Subcutaneous abdominal adipose tissue (tissue), 5 donors: ENCODE results near the gene RIC1.
"Not testable (repeated sequence)": the region's sequence is repeated elsewhere in the genome, so short reads cannot be mapped to it uniquely, and the experiment has no call there.

Experiments
- H3K27ac ChIP-seq: one replicate; pipeline ENCODE4 v1.7.0; 2013; ENCODE audit warnings: low read depth, mild to moderate bottlenecking, inconsistent platforms, low read length, moderate library complexity
- H3K27me3 ChIP-seq, 5 donors: one replicate each; pipeline ENCODE4 v1.7.0; 2013; ENCODE audit warnings: low read length in 5 of 5, inconsistent platforms in 1 of 5; ENCODE audit not compliant: control insufficient read depth in 5 of 5, insufficient read depth in 4 of 5
- H3K36me3 ChIP-seq, 5 donors: one replicate each; pipeline ENCODE4 v1.7.0; 2013; ENCODE audit warnings: low read length in 5 of 5; ENCODE audit not compliant: control insufficient read depth in 5 of 5, insufficient read depth in 5 of 5
- H3K4me1 ChIP-seq, 5 donors: one replicate each; pipeline ENCODE4 v1.7.0; 2013; ENCODE audit warnings: low read length in 5 of 5, mild to moderate bottlenecking in 3 of 5, moderate library complexity in 1 of 5; ENCODE audit not compliant: control insufficient read depth in 5 of 5, insufficient read depth in 5 of 5
- H3K4me3 ChIP-seq, 5 donors: one replicate each; pipeline ENCODE4 v1.7.0; 2013; ENCODE audit warnings: low read length in 5 of 5, low read depth in 1 of 5
- H3K9ac ChIP-seq, 5 donors: one replicate each; pipeline ENCODE4 v1.7.0; 2013; ENCODE audit warnings: low read length in 5 of 5, mild to moderate bottlenecking in 4 of 5, moderate library complexity in 3 of 5
- H3K9me3 ChIP-seq, 5 donors: one replicate each; pipeline ENCODE4 v1.7.0; 2013; ENCODE audit warnings: low read length in 5 of 5; ENCODE audit not compliant: control insufficient read depth in 5 of 5
- donor health status: healthy.
- donor health status: healthy.
- donor health status: healthy.
- donor health status: healthy.
- donor health status: healthy.

Gene RIC1

DNA sequence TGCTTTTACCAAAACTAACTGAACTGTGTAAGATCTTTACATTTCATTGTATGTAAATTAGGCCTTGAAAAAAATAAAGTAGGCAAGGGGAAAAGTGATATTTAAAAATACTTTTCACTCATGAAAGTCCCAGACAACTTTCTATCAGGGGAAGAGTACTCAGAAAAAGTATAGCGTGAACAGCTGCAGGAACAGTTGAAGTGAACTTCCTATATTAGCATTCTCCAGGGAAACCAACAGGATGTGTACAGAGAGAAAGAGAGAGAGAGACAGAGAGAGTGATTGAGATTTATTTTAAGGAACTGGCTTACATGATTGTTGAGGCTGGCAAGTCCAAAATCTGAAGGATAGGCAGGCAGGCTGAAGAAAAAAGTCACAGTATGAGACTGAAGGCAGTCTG lies 162.0 kb downstream of the RIC1 start:
- no peak overlapping the region for H3K27ac ChIP-seq
- no peaks in the 10 kb centered on the region for H3K4me1 ChIP-seq
- H3K9me3 ChIP-seq: no peaks in the 10 kb centered on the region
- H3K27me3 ChIP-seq: no peaks in the 10 kb centered on the region
- H3K9ac ChIP-seq: no peak overlapping the region
- H3K36me3 ChIP-seq: peaks cover 13 to 26% (median 18%) of the 10 kb centered on the region in 5 donors
- H3K4me3 ChIP-seq: no peak overlapping the region

DNA sequence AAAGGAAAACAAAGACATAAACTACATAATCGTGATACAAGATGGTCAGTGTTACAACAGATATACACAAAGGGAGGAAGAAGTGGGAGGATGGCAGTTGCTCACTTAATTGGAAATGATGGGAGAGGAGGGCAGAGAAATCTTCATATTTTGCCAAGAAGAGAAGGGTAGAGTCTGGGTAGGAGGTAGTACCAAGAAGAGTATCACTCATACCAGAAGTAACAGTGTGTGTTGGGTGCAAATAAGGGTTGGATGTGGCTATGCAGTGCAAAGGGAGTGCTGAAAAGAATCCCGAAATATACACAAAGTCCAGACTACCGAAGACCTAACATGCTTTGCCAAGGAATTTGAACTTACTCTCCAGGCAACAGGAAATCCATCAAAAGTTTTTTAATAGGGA lies 163.0 kb downstream of the RIC1 start:
- Histone ChIP-seq H3K4me1 (no peaks in the 10 kb centered on the region), H3K9ac (no peak overlapping the region), H3K36me3 (peaks cover 3 to 22% (median 10%) of the 10 kb centered on the region in 5 donors), H3K27me3 (no peaks in the 10 kb centered on the region), H3K4me3 (no peak overlapping the region), H3K9me3 (no peaks in the 10 kb centered on the region), H3K27ac (no peak overlapping the region)

DNA sequence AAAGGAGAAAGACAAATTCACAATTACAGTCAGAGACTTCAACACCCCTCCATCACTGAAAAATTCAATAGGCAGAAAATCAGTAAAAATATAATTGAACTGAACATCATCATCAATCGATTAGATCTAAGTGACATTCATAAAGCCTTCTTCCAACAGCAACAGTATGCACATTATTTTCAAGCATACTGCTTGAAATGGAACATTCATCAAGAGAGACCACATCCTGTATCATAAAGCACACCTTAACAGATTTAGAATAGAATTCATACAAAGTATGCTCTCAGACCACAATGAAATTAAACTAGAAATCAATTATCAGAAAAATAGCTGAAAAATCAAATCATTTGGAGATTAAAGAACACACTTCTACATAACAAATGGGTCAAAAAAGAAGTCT lies 164.9 kb downstream of the RIC1 start:
- Histone ChIP-seq H3K9ac (no peak overlapping the region), H3K27ac (no peak overlapping the region), H3K4me1 (no peaks in the 10 kb centered on the region), H3K36me3 (peaks cover 0 to 16% (median 8%) of the 10 kb centered on the region in 5 donors), H3K4me3 (no peak overlapping the region), H3K9me3 (no peaks in the 10 kb centered on the region), H3K27me3 (no peaks in the 10 kb centered on the region)

GRCh38 chr9:5796298-5796697 lies 167.4 kb downstream of the RIC1 start:
- H3K27ac ChIP-seq: no peak overlapping the region
- H3K27me3 ChIP-seq: no peaks in the 10 kb centered on the region
- H3K36me3 ChIP-seq: peaks cover 0 to 10% (median 6%) of the 10 kb centered on the region in 5 donors
- no peaks in the 10 kb centered on the region for H3K9me3 ChIP-seq
- no peak overlapping the region for H3K9ac ChIP-seq
- peaks cover 0 to 3% (median 0%) of the 10 kb centered on the region in 5 donors for H3K4me1 ChIP-seq
- no peak overlapping the region for H3K4me3 ChIP-seq

DNA sequence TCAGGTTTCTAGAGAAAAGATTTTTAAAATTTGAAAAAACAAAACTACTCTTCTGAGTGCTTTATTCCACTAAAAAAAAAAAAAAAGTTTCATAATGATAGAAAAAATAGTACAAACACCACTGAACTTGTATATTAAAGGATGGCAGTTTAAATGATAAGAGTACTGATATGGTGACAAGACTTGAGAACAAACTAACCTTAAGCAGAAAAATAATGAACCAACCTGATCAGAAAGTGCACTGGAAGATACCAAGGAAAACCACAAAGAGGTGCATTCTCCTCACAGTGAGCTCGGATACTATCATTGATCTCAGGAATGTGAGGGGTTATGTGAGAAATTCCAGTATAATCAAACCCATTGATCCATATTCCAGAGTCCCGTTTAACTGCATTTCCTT lies 169.7 kb downstream of the RIC1 start:
- no peak overlapping the region for H3K27ac ChIP-seq
- H3K27me3 ChIP-seq: no peaks in the 10 kb centered on the region
- H3K9ac ChIP-seq: no peak overlapping the region
- peaks cover 0 to 17% (median 6%) of the 10 kb centered on the region in 5 donors for H3K36me3 ChIP-seq
- H3K4me3 ChIP-seq: no peak overlapping the region
- H3K4me1 ChIP-seq: peaks cover 0 to 3% (median 0%) of the 10 kb centered on the region in 5 donors
- no peaks in the 10 kb centered on the region for H3K9me3 ChIP-seq

GRCh38 chr9:5799314-5799713 lies 170.4 kb downstream of the RIC1 start:
- Histone ChIP-seq H3K27ac (no peak overlapping the region), H3K9me3 (no peaks in the 10 kb centered on the region), H3K4me3 (peak overlapping the region; percentile 3 to 47 (median 25))

GRCh38 chr9:5800378-5800777 lies 171.5 kb downstream of the RIC1 start:
- H3K4me1 ChIP-seq, H3K27ac ChIP-seq, H3K27me3 ChIP-seq, H3K4me3 ChIP-seq, H3K9ac ChIP-seq, H3K9me3 ChIP-seq: not testable (repeated sequence)
- H3K36me3 ChIP-seq: peaks cover 5 to 30% (median 11%) of the 10 kb centered on the region in 5 donors

More at GRCh38 chr9:5799314-5799713, 170.4 kb downstream of the RIC1 start:
- peaks cover under 1 to 21% (median 6%) of the 10 kb centered on the region in 5 donors for H3K36me3 ChIP-seq
- no peaks in the 10 kb centered on the region for H3K27me3 ChIP-seq
- peaks cover 0 to 3% (median 0%) of the 10 kb centered on the region in 5 donors for H3K4me1 ChIP-seq
- H3K9ac ChIP-seq: peak overlapping the region in 2 of 5 donors; percentile 0 to 62

DNA sequence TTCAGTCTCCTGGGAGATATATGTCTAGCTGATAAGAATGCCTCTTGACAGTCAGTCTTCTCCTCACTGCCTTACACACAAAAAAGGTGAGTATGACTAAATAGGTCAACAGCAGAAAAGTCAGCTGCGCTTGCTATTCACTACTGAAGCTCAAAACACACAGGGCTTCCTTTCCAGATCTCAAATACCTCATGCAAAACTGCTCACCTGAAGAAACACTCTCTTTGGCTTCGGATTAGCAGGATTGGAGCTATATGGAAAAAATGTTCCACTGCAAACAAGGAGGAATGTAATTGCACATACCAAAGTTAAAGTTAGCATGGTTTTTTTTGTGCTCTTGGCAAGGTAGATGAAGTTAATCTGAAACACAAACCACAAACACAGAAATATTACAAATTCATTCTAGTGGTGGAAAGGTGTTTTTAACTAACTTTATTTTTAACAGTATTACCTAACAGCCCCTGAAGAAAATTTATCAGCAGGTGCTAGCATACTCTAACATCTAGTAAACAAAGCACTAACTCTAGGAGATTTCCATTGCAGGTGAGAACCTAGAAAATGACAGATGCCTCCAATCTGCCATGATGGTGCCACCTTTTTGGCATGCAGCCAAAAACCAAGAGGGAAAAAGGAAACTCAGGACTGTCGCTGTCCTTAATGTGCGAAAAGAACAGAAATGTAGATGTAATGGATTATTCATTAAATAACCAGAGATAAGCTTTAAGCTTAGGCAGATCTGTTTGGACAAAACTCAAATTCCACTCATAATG lies 172.2 kb downstream of the RIC1 start:
- H3K27me3 ChIP-seq: no peaks in the 10 kb centered on the region
- no peaks in the 10 kb centered on the region for H3K9me3 ChIP-seq
- no peak overlapping the region for H3K4me3 ChIP-seq
- no peak overlapping the region for H3K27ac ChIP-seq
- peaks cover 0 to 3% (median 0%) of the 10 kb centered on the region in 5 donors for H3K4me1 ChIP-seq
- peaks cover 5 to 35% (median 11%) of the 10 kb centered on the region in 5 donors for H3K36me3 ChIP-seq
- no peak overlapping the region for H3K9ac ChIP-seq

GRCh38 chr9:5801739-5802113 lies 172.8 kb downstream of the RIC1 start:
- H3K27me3 ChIP-seq: no peaks in the 10 kb centered on the region
- no peaks in the 10 kb centered on the region for H3K9me3 ChIP-seq
- peaks cover 0 to 30% (median 11%) of the 10 kb centered on the region in 5 donors for H3K36me3 ChIP-seq
- H3K4me3 ChIP-seq: no peak overlapping the region
- H3K4me1 ChIP-seq: peaks cover 0 to 3% (median 0%) of the 10 kb centered on the region in 5 donors
- no peak overlapping the region for H3K27ac ChIP-seq
- H3K9ac ChIP-seq: no peak overlapping the region

DNA sequence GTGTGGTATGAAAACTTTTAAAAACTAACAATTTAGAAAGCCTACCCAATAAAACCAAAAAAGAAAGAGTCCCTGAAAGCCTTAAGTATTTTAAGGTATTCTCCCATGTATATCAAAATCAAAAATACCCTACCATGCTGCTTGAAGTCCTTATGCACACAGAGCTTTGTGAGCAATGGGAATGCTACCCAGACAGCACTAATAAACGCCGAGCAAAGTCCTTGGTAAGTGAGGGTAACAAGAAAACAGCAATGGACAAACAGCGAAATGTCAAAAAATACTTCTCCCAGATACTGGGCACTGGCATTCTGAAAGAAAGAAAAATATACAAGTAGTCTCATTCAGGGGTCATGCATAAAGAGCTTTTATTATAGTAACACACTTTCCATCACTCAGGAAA lies 176.6 kb downstream of the RIC1 start:
- H3K9ac ChIP-seq: no peak overlapping the region
- H3K9me3 ChIP-seq: no peaks in the 10 kb centered on the region
- no peak overlapping the region for H3K4me3 ChIP-seq
- no peaks in the 10 kb centered on the region for H3K27me3 ChIP-seq
- H3K4me1 ChIP-seq: no peaks in the 10 kb centered on the region
- H3K36me3 ChIP-seq: peaks cover 8 to 36% (median 14%) of the 10 kb centered on the region in 5 donors
- no peak overlapping the region for H3K27ac ChIP-seq
